K562 (cell line): ENCODE measurements around the gene OPRL1. TPM values are rescaled to one million over a fixed set of nuclear protein-coding genes. Genes with fewer than 3 reads are reported as not detected.

Experiments
- ARID3A ChIP-seq: IDR thresholded peaks from 2 replicates; pipeline ENCODE4 v1.6.1; 2012; ENCODE audit warnings: low read depth, low read length, improper control_type of control experiment, borderline replicate concordance
- BCL6 ChIP-seq: fragments of 250-450 bp; sonication (Bioruptor Pico); IDR thresholded peaks from 2 replicates; pipeline ENCODE4 v1.4.0; 2020
- BRD4 ChIP-seq: fragments of 200-600 bp; sonication (generic); IDR thresholded peaks from 2 replicates; pipeline ENCODE4 v1.6.1; 2017; ENCODE audit warnings: inconsistent platforms
- BRF1 ChIP-seq: IDR thresholded peaks from 3 replicates; pipeline ENCODE4 v1.6.1; 2011; ENCODE audit warnings: borderline replicate concordance, mild to moderate bottlenecking; ENCODE audit not compliant: insufficient read length; ENCODE audit errors: extremely low read depth
- C11orf30 ChIP-seq: fragments of 450-650 bp; IDR thresholded peaks from 2 replicates; pipeline ENCODE4 v1.6.1; 2016; ENCODE audit warnings: low read depth, mild to moderate bottlenecking
- CBX1 ChIP-seq: sonication (generic); IDR thresholded peaks from 2 replicates; pipeline ENCODE4 v1.6.1; 2016; ENCODE audit warnings: antibody characterized with exemption, low read depth, mild to moderate bottlenecking
- CHCHD3 ChIP-seq: fragments of 250-450 bp; sonication (Bioruptor Pico); IDR thresholded peaks from 2 replicates; pipeline ENCODE4 v2.1.2; 2022; ENCODE audit warnings: mild to moderate bottlenecking
- CHD4 ChIP-seq: fragments of 200-600 bp; sonication (generic); IDR thresholded peaks from 3 replicates; pipeline ENCODE4 v1.6.1; 2012; ENCODE audit warnings: low read depth, mild to moderate bottlenecking, mixed read lengths, low read length, inconsistent platforms; ENCODE audit not compliant: insufficient read depth, insufficient replicate concordance, poor library complexity, severe bottlenecking
- CXXC5 ChIP-seq: fragments of 250-450 bp; sonication (Bioruptor Pico); IDR thresholded peaks from 2 replicates; pipeline ENCODE4 v1.8.0; 2022; ENCODE audit warnings: inconsistent platforms, mild to moderate bottlenecking, moderate library complexity
- ETS2 ChIP-seq: IDR thresholded peaks from 2 replicates; pipeline ENCODE4 v1.6.1; 2016; ENCODE audit warnings: borderline replicate concordance, missing genetic modification characterization, mild to moderate bottlenecking, moderate library complexity, missing compliant biosample characterization; ENCODE audit not compliant: poor library complexity, severe bottlenecking
- FOXP4 ChIP-seq: sonication (generic); formaldehyde crosslinking; IDR thresholded peaks from 2 replicates; pipeline ENCODE4 v1.8.0; 2022; ENCODE audit warnings: mild to moderate bottlenecking, missing genetic modification reagents, borderline replicate concordance
- HINFP ChIP-seq: fragments of 450-650 bp; conservative IDR thresholded peaks from 2 replicates; pipeline ENCODE4 v1.6.1; 2016; ENCODE audit warnings: missing genetic modification characterization, low read depth, mild to moderate bottlenecking, control low read depth, missing compliant biosample characterization
- HMGN3 ChIP-seq: IDR thresholded peaks from 2 replicates; pipeline ENCODE4 v1.6.1; 2011; ENCODE audit warnings: borderline replicate concordance, low read depth, mild to moderate bottlenecking, mixed read lengths, low read length; ENCODE audit not compliant: insufficient read length; ENCODE audit errors: extremely low read depth
- JUN ChIP-seq, 2 experiments: sonication (generic) in 1 of 2; formaldehyde crosslinking in 1 of 2; IDR thresholded peaks; 2 replicates each; pipeline versions ENCODE4 v1.6.1 to v1.8.0; 2012 to 2022; ENCODE audit warnings: borderline replicate concordance in 2 of 2, mild to moderate bottlenecking in 2 of 2, improper control_type of control experiment in 1 of 2, low read depth in 1 of 2, low read length in 1 of 2, missing genetic modification reagents in 1 of 2
- NRF1 ChIP-seq, 2 experiments: fragments of 450-650 bp; IDR thresholded peaks in 1 of 2; conservative IDR thresholded peaks in 1 of 2; 2 replicates each; pipeline ENCODE4 v1.6.1; 2014; ENCODE audit warnings: mild to moderate bottlenecking in 2 of 2
- PML ChIP-seq: IDR thresholded peaks from 2 replicates; pipeline ENCODE4 v1.6.1; 2012; ENCODE audit warnings: low read length, inconsistent platforms
- SAP30 ChIP-seq: fragments of 200-600 bp; sonication (generic); IDR thresholded peaks from 2 replicates; pipeline ENCODE4 v1.6.1; 2012; ENCODE audit warnings: borderline replicate concordance, low read depth, mild to moderate bottlenecking, moderate library complexity, low read length, control low read depth, inconsistent platforms; ENCODE audit not compliant: insufficient read depth, poor library complexity, severe bottlenecking
- SLC30A9 ChIP-seq: fragments of 250-450 bp; sonication (Bioruptor Pico); IDR thresholded peaks from 2 replicates; pipeline ENCODE4 v1.8.0; 2022; ENCODE audit warnings: mild to moderate bottlenecking, moderate library complexity
- TCF7L2 ChIP-seq: fragments of 150-350 bp; IDR thresholded peaks from 2 replicates; pipeline ENCODE4 v1.6.1; 2016; ENCODE audit warnings: low read depth, mild to moderate bottlenecking, low read length, moderate library complexity
- TRIM28 ChIP-seq: fragments of 450-650 bp; IDR thresholded peaks from 2 replicates; pipeline ENCODE4 v1.6.1; 2017
- ZBTB17 ChIP-seq: fragments of 450-650 bp; formaldehyde crosslinking; IDR thresholded peaks from 2 replicates; pipeline ENCODE4 v1.4.0; 2020; ENCODE audit warnings: mild to moderate bottlenecking
- ZNF134 ChIP-seq: fragments of 250-450 bp; sonication (Bioruptor Pico); conservative IDR thresholded peaks from 2 replicates; pipeline ENCODE4 v1.4.0; 2020
- polyA plus RNA-seq, 8 experiments: library from polyadenylated mRNA; depleted of rRNA in 4 of 8; stranded (reverse) in 5 of 8; unstranded in 3 of 8; fragments of >200 nt; fragmentation: Nextera tagmentation in 2 of 8; fragmentation: Illumina TruSeq in 1 of 8; extraction: Ambion mirVana in 2 of 8; extraction: Trizol in 1 of 8; gene quantifications; 2 replicates each; pipeline versions ENCODE4 v1.2.1 to v1.2.3, GENCODE V29; 2011 to 2014; ENCODE audit warnings: inconsistent platforms in 1 of 8, missing spikeins in 1 of 8
- total RNA-seq, 7 experiments: library from RNA; depleted of rRNA in 6 of 7; stranded (reverse); fragments of >200 nt in 6 of 7; fragmentation: Illumina TruSeq in 2 of 7; extraction: Trizol in 2 of 7; gene quantifications; 2 replicates each; pipeline versions ENCODE4 v1.2.1 to v1.2.3, GENCODE V29; 2011 to 2021; ENCODE audit warnings: low replicate concordance in 1 of 7

OPRL1 gene
- total and polyA plus RNA-seq, 9 of the 15 experiments (the other 6 are each of a cell fraction or from before 2014, with no cell fraction given) = 0.06 to 0.33 (median 0.11) TPM; not detected in 2

- TF ChIP-seq CHCHD3 (CRISPR knock-in tag) = no peak
- TF ChIP-seq BRF1 = no peak
- no peak for TF ChIP-seq ETS2 (tag)
- no peak for TF ChIP-seq FOXP4 (CRISPR knock-in tag)
- no peak for TF ChIP-seq ZBTB17 (CRISPR knock-in tag)
- peak; percentile 22 to 32; a peak in 1 of 4 replicates for TF ChIP-seq NRF1 (conservative IDR thresholded peaks at IDR 0.05 in 1 of 2, IDR thresholded peaks at IDR 0.05 in 1 of 2)
- TF ChIP-seq CHD4 = no peak
- peak; percentile 33; the same call in 1 of the 2 replicates for TF ChIP-seq BRD4
- TF ChIP-seq SAP30 = no peak
- TF ChIP-seq HMGN3 = peak; percentile 75
- TF ChIP-seq TRIM28 = no peak
- no peak for TF ChIP-seq TCF7L2
- TF ChIP-seq JUN (IDR thresholded peaks at IDR 0.05; ENCODE audit: borderline replicate concordance, low read depth, low read length) = no peak
- no peak for TF ChIP-seq JUN (CRISPR knock-in tag; IDR thresholded peaks at IDR 0.05; ENCODE audit: borderline replicate concordance)
- TF ChIP-seq SLC30A9 (CRISPR knock-in tag) = no peak
- no peak for TF ChIP-seq HINFP (tag)
- 0 out of 2 replicates have a peak, but pooled peaks have one; percentile 32 for TF ChIP-seq CBX1
- TF ChIP-seq ARID3A = no peak
- 0 out of 2 replicates have a peak, but pooled peaks have one; percentile 37 for TF ChIP-seq PML
- TF ChIP-seq C11orf30 = no peak
- no peak for TF ChIP-seq BCL6 (CRISPR knock-in tag)
- TF ChIP-seq ZNF134 = no peak
- TF ChIP-seq CXXC5 = peak; percentile 93
Measured at GRCh38 chr20:64042054-64042781, 37.7 kb upstream of the OPRL1 start (continued).
